GM10266 (cell line): ENCODE measurements around the gene RASAL3.

Experiments used
- DNase-seq: peaks from one replicate; pipeline ENCODE4 v3.0.0; 2012; ENCODE audit errors: extremely low spot score
- TF ChIP-seq, protein P1 (sequence below): IDR thresholded peaks from 2 replicates; pipeline ENCODE4 v1.5.1; 2012; ENCODE audit warnings: mild to moderate bottlenecking, low read depth; ENCODE audit not compliant: control insufficient read depth, insufficient read depth; ENCODE audit errors: missing control alignments

The RASAL3 gene

DNA sequence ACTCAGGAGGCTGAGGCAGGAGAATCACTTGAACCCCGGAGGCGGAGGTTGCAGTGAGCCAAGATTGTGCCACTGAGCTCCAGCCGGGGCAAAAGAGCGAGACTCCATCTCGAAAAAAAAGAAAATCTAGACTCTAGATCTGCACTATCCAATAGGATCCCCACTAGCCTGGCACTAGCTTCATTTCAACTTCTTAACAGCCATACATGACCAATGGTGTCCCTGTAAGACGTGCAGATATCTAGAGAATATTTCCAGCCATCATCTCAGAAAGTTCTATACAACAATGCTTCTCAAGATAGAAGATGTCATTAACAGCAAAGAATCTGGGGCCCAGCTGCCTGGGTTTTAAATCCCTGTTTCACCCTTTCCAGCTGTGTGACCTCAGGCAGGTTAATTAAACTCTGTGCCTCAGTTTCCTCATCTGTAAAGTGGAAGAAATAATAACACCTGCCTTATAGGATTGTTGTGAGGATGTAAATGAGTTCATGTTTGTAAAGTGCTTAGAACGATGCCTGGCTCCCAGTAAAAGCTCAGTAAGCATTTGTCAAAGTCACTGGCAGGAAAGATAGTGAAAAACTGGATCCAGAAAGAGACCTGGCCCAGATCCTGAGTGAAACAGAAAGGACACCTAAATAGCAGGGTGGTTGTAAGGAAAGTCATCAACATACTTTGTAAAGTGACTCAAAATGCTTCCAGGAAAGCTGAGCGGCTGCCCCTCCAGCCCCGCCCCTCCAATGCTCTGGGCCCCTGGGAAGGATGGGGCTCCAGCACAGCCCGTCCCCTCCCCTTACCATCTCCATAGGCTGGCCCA is 28.1 kb downstream of the RASAL3 start:
- DNase-seq: no peak
- TF ChIP-seq, protein P1, sequence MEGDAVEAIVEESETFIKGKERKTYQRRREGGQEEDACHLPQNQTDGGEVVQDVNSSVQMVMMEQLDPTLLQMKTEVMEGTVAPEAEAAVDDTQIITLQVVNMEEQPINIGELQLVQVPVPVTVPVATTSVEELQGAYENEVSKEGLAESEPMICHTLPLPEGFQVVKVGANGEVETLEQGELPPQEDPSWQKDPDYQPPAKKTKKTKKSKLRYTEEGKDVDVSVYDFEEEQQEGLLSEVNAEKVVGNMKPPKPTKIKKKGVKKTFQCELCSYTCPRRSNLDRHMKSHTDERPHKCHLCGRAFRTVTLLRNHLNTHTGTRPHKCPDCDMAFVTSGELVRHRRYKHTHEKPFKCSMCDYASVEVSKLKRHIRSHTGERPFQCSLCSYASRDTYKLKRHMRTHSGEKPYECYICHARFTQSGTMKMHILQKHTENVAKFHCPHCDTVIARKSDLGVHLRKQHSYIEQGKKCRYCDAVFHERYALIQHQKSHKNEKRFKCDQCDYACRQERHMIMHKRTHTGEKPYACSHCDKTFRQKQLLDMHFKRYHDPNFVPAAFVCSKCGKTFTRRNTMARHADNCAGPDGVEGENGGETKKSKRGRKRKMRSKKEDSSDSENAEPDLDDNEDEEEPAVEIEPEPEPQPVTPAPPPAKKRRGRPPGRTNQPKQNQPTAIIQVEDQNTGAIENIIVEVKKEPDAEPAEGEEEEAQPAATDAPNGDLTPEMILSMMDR: no peak

DNA sequence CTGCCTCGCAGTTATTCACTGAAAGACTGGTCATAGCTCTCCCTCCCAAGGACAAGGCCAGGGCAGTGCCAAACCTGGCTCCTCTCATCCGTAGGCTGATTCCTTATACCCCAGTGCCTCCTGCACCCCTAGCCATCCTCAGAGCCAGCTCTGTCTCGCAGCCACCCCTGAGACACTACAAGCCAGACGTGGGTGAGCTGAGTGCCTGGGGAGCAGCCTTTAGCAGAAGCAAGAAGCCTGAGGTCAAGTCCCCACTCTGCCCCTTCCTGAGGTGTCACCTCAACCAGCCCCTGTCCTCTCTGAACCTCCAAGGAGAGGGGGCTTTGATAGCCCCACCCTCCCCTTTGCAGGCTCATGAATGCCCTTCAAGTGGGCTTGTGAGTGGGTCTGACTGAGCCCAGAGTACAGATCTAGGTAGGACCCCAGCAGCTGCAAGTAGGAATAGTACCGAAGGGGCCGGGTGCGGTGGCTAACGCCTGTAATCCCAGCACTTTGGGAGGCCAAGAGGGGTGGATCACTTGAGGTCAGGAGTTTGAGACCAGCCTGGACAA is 30.8 kb downstream of the RASAL3 start:
- DNase-seq: no peak
- TF ChIP-seq, protein P1: no peak

DNA sequence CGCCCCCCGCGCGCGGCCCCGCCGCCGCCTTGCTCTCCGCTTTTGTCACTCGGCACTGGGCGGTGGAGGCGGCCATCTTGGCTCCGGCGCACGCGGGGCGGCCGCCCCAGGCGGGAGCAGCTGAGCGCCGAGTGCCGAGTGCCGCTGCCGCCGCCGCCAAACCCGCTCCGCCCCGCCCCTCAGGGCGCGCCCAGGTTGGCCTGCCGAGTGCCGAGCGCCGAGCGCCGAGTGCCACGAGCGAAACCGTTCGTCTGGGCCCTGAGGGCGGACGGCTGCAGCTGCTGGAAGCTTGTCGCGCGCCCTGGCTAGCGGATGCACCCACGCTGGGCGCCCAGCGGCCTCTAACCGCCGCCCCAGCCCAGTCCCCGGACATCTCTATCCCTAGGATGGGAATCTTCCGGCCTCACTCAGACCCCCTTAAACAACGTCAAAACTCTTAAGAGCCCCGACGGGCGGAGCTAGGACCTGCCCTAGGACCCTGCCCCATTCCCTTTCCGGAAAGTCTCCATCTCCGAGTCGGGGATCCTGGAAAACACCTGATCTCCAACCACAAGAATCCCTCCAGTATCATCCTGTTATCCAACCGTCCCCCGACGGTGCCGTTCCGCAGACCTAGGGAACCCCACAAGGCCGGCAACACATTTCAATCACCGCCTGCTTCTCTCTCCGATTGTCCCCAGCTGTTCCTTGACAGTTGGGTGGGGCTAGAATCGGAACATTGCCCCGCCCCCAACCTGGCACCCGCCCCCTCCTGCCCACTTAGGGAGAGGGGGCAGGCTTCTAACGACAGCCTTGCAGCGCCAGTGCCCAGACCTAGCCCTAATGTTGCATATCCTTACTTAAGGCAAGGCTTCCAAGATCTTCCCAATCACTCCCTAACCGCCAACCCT is 31.5 kb downstream of the RASAL3 start:
- TF ChIP-seq, protein P1: no peak
- peak; percentile 100 for DNase-seq

DNA sequence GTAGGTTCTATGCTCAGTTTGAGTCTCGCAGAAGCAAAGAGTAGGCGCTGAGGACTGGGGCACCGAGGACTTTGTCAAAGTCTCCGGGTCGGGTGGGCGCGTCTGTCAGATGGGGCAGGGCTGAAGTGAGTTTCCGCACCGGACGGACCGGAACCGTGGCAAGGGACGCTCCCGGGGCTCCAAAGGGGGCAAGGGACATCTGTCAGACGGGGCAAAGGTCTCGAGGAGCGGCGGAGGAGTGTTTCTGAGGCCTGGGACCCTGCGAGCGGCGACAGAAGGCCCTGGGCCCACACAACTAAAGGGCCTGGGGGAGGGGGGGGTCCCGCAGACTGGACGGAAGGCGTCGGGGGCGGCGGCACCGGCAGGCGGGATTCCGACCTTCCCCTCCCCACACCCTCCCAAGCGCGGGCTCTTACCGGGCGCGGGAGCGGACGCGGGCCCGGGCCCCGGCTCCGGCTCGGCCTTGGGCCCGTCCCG is 32.3 kb downstream of the RASAL3 start:
- DNase-seq: peak; percentile 75

DNA sequence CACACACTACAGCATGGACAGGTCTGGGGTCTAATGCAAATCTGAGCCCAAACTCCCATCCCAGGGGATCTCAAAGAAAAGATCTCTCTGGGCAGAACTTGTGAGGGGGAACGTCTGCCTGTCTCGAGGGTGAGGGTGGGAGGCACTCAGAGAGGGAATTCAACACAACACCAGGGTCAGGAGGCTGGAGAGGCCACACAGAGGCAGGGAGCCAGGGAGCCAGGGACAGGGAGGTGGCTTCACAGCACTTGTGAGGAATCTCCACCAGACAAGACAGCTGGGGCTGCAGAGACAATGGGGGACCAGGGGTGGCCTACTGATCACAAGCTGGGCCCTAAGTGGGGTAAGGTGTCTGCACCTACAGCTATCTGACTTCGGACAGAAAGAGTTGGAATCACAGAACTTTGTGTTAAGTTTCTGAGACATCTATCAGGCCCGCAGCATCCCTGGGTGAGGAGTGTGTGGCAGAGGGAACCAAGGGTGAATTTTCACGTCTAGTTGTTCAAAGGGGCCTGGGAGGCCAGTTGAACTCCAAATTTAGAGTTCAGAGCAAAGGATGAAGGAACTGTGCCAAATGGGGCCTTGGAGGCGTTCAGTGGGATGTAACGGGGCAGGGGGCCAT is 32.8 kb downstream of the RASAL3 start:
- DNase-seq: no peak

More for the DNA sequence above, 32.3 kb downstream of the RASAL3 start:
- TF ChIP-seq, protein P1: no peak

DNA sequence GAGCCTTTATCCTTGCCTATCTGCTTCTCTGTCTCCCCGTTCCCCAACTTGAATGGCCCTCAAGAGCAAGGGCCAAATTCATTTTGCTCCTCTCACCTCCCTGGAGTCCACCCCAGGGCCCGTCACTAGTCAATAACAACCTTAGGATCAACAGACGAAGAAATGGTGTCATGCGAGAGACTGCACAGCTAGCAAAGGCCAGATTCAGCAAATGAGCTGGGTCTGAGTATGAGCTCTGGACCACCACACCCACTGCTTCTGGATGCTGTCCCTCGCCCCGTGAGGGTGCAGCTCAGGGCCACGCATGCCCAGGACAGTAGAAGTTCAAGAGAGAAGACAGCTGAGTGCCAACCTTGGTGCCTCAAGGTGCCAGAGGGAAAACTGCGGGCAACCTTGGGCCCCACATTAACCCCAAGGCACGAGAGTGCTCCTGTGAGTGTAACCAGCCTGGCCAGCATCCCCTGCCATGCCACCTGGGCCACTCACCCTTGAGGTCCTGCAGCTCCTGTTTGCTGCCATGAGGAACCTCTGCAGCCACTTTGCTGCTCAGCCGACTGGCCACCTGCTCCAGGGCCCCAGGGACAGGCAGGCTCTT is 33.7 kb downstream of the RASAL3 start:
- TF ChIP-seq, protein P1: no peak

More for the DNA sequence above, 32.8 kb downstream of the RASAL3 start:
- TF ChIP-seq, protein P1: no peak

More for the DNA sequence above, 33.7 kb downstream of the RASAL3 start:
- no peak for DNase-seq
